ENCODE measurements around the gene HNRNPA3.
"Not testable (repeated sequence)": the region's sequence is repeated elsewhere in the genome, so short reads cannot be mapped to it uniquely, and the experiment has no call there.

HNRNPA3 gene

DNA sequence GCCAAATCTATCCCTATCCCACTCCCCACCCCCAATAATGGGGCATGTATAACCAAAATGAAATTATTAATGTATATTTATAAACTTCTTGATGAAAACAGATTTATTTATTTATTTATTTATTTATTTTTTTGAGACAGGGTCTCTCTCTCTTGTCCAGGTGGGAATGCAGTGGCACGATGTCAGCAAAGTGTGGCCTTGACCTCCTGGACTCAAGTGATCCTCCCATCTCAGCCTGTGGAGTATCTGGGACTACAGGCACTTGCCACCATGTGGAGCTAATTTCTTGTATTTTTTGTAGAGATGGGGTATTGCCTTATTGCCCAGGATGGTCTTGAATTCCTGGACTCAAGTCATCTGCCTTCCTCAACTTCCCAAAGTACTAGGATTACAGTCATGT is 28.0 kb upstream of the HNRNPA3 start:
- DNase-seq: no peak
- intact Hi-C loops (cut with DNase I; ENCODE audit: low total_unique reads): no loop called here

DNA sequence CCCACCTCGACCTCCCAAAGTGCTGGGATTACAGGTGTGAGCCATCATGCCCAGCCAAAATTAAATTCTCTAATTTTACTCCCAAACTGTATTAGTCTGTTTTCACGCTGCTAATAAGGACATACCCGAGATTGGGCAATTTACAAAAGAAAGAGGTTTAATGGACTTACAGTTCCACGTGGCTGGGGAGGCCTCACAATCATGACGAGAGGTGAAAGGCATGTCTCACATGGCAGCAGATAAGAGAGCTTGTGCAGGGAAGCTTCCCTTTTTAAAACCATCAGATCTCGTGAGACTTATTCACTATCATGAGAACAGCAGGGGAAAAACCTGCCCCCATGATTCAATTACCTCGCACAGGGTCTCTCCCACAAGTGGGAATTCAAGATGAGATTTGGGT is 26.6 kb upstream of the HNRNPA3 start:
- H3K4me3 ChIP-seq; H3K9me3 ChIP-seq; H3K4me1 ChIP-seq; intact Hi-C loops (cut with DNase I; ENCODE audit: low total_unique reads); H3K36me3 ChIP-seq; H3K27ac ChIP-seq; H3K27me3 ChIP-seq; DNase-seq: not testable (repeated sequence)

More for the DNA sequence above, 28.0 kb upstream of the HNRNPA3 start:
- Histone ChIP-seq H3K36me3 (no peaks in the 10 kb centered on the region), H3K27ac (no peak overlapping the region), H3K27me3 (no peaks in the 10 kb centered on the region), H3K4me3 (no peak overlapping the region), H3K9me3 (no peaks in the 10 kb centered on the region), H3K4me1 (no peaks in the 10 kb centered on the region)
- TF ChIP-seq, protein P1, sequence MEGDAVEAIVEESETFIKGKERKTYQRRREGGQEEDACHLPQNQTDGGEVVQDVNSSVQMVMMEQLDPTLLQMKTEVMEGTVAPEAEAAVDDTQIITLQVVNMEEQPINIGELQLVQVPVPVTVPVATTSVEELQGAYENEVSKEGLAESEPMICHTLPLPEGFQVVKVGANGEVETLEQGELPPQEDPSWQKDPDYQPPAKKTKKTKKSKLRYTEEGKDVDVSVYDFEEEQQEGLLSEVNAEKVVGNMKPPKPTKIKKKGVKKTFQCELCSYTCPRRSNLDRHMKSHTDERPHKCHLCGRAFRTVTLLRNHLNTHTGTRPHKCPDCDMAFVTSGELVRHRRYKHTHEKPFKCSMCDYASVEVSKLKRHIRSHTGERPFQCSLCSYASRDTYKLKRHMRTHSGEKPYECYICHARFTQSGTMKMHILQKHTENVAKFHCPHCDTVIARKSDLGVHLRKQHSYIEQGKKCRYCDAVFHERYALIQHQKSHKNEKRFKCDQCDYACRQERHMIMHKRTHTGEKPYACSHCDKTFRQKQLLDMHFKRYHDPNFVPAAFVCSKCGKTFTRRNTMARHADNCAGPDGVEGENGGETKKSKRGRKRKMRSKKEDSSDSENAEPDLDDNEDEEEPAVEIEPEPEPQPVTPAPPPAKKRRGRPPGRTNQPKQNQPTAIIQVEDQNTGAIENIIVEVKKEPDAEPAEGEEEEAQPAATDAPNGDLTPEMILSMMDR (IDR thresholded peaks at IDR 0.05): no peak

DNA sequence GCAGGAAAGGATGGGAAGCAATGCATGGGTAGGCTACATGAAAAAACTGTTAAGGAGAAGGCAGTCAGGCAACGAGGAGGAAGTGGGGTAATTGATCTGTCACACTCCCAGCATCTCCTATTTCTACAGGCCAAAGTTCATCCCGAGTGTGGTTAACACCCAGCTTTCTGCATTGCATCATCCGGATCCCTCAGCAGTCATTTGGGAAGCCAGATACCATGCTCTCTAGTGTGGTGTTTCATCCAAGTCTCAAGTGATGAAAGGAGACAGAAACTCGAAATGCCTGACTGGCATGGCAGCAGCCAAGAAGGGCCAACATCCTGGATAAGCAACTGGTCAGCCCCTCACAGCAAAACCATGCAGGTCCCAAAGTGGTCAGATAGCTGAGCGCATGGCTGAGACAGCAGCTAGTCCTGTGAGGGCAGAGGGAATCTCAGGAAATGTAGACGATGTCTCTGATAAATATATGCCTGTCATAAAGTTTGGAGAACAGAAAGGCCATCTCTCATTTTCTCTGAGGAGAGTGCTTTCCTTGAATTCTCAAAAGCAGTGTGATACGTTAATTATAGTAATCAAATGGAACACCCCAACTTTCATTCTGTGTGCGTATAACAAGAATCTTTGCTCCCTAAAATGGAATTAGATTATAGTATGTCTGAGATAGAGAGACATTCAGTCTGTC is 24.8 kb upstream of the HNRNPA3 start:
- intact Hi-C loops (cut with DNase I; ENCODE audit: low total_unique reads): no loop called here
- TF ChIP-seq, protein P1 (IDR thresholded peaks at IDR 0.05): no peak
- Histone ChIP-seq H3K4me3 (no peak overlapping the region), H3K9me3 (no peaks in the 10 kb centered on the region), H3K27ac (no peak overlapping the region), H3K27me3 (no peaks in the 10 kb centered on the region), H3K36me3 (no peaks in the 10 kb centered on the region), H3K4me1 (no peaks in the 10 kb centered on the region)
- DNase-seq: peak in 1 of 2 donors; percentile 26

DNA sequence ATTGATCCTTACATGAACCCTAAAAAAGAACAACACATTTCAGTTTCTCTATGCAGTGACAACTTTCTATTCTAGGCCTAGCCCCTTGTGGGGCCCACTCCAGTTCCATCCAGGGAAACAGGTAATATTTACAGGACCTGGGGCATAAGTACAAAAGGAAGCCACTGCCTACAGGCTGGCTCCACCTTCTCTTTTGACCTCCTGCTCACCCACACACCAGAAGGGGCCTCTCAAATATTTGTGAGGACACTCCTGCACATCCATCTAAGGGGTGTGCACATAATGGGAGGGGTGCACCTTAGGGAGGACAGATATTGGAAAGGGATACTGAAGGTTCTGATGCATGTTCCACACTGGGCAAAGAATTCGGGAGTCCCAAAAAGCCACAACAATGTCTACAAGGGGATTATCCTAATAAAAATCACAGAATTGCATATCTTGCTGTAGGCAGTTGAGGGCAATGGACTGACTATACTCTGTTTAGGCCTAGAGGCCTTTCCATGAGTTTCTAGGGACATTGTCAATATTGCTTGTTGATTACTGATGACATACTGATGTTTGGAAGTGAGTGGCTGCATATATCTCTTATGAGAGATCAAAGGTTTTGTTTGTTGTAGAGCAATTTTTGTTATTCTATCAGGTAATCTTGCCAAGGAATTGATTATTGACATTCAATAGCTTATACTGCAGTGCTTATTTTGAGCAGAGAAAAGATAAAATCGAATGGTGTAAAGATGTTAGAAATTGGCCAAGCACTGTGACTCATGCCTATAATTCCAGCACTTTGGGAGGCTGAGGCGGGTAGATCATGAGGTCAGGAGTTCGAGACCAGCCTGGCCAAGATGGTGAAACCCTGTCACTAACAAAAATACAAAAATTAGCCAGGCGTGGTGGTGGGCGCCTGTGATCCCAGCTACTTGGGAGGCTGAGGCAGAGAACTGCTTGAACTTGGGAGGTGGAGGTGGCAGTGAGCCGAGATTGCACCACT is 23.8 kb upstream of the HNRNPA3 start:
- H3K4me3 ChIP-seq: no peak overlapping the region
- TF ChIP-seq, protein P1 (IDR thresholded peaks at IDR 0.05): no peak
- H3K9me3 ChIP-seq: no peaks in the 10 kb centered on the region
- H3K27ac ChIP-seq: no peak overlapping the region
- no peaks in the 10 kb centered on the region for H3K36me3 ChIP-seq
- no peaks in the 10 kb centered on the region for H3K27me3 ChIP-seq
- DNase-seq: no peak
- intact Hi-C loops (cut with DNase I; ENCODE audit: low total_unique reads): no loop called here
- no peaks in the 10 kb centered on the region for H3K4me1 ChIP-seq

DNA sequence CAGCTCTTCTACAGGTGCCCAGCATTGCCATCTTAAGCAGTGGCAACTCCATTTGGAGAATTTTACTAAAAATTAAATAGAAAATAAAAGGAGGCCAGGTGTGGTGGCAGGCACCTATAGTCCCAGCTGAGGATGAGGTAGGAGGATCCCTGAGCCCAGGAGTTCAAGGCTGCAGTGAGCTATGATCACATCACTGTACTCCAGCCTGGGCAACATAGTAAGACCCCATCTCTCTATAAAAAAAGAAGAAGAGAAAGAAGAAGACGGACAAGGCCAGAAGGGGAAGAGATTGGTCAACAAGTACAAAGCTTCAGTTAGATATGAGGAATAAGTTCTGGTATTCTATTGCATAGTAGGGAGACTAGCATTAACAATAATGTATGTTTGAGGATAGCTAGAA is 21.7 kb upstream of the HNRNPA3 start:
- H3K4me1 ChIP-seq: no peaks in the 10 kb centered on the region
- H3K36me3 ChIP-seq: no peaks in the 10 kb centered on the region
- TF ChIP-seq, protein P1 (IDR thresholded peaks at IDR 0.05): no peak
- no peak overlapping the region for H3K4me3 ChIP-seq
- H3K27ac ChIP-seq: no peak overlapping the region
- H3K9me3 ChIP-seq: no peaks in the 10 kb centered on the region
- intact Hi-C loops (cut with DNase I; ENCODE audit: low total_unique reads): no loop called here
- DNase-seq: no peak
- H3K27me3 ChIP-seq: no peaks in the 10 kb centered on the region

DNA sequence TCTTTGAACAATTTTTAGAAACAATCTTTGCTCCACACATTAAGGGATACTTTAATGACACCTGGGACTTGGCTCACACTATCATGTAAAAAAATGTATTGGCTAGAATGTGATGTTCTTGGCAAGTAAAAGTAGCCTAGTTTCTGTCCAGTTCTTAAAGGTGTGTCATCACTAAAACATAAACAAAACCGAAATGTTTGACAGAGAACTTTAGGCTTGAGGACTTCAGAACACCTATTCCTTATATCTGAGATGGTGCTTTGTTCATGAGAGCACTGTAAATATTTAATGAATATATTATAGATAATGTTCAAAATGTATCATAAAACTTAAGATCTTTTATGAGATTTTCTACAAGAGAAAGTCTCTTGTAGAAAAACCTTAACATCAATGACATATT is 19.8 kb upstream of the HNRNPA3 start:
- no peaks in the 10 kb centered on the region for H3K9me3 ChIP-seq
- intact Hi-C loops (cut with DNase I; ENCODE audit: low total_unique reads): no loop called here
- no peaks in the 10 kb centered on the region for H3K27me3 ChIP-seq
- no peaks in the 10 kb centered on the region for H3K36me3 ChIP-seq
- TF ChIP-seq, protein P1 (IDR thresholded peaks at IDR 0.05): no peak
- no peaks in the 10 kb centered on the region for H3K4me1 ChIP-seq
- DNase-seq: no peak
- H3K4me3 ChIP-seq: no peak overlapping the region
- H3K27ac ChIP-seq: no peak overlapping the region

All from tibial artery (tissue), 4 donors.